ENCODE results near the gene UNC80. TPM values are rescaled to one million over a fixed set of nuclear protein-coding genes. Genes with fewer than 3 reads are reported as not detected.

Gene UNC80
- total RNA-seq, 4 donors from 2014 or later = under 0.01 to 3.0 (median 0.45) TPM

GRCh38 chr2:209901172-209901571, 129.5 kb downstream of the UNC80 start:
- no peaks in the 10 kb centered on the region for H3K36me3 ChIP-seq
- intact Hi-C loops (cut with DNase I; ENCODE audit: low total_unique reads) = no loop called here

GRCh38 chr2:209905691-209906090, 134.1 kb downstream of the UNC80 start:
- TF ChIP-seq CTCF (IDR thresholded peaks at IDR 0.05) (no peak), POLR2A (IDR thresholded peaks at IDR 0.05) (no peak)
- Histone ChIP-seq H3K27me3 (no peaks in the 10 kb centered on the region), H3K27ac (no peak overlapping the region), H3K4me3 (no peak overlapping the region), H3K9me3 (no peaks in the 10 kb centered on the region), H3K36me3 (no peaks in the 10 kb centered on the region), H3K4me1 (no peaks in the 10 kb centered on the region)
- intact Hi-C loops (cut with DNase I; ENCODE audit: low total_unique reads) = no loop called here
- DNase-seq = no peak

More at GRCh38 chr2:209901172-209901571, 129.5 kb downstream of the UNC80 start:
- no peak for DNase-seq
- no peaks in the 10 kb centered on the region for H3K4me1 ChIP-seq
- H3K4me3 ChIP-seq = no peak overlapping the region
- H3K27ac ChIP-seq = no peak overlapping the region
- H3K9me3 ChIP-seq = no peaks in the 10 kb centered on the region
- H3K27me3 ChIP-seq = no peaks in the 10 kb centered on the region
- TF ChIP-seq CTCF (IDR thresholded peaks at IDR 0.05) (no peak), POLR2A (IDR thresholded peaks at IDR 0.05) (no peak)

- no peak for DNase-seq
- Histone ChIP-seq H3K27ac (no peak overlapping the region), H3K27me3 (no peaks in the 10 kb centered on the region), H3K4me3 (no peak overlapping the region), H3K9me3 (no peaks in the 10 kb centered on the region), H3K4me1 (no peaks in the 10 kb centered on the region), H3K36me3 (no peaks in the 10 kb centered on the region)
- intact Hi-C loops (cut with DNase I; ENCODE audit: low total_unique reads) = no loop called here
- TF ChIP-seq CTCF (IDR thresholded peaks at IDR 0.05) = no peak
- TF ChIP-seq POLR2A (IDR thresholded peaks at IDR 0.05) = no peak
These were observed 136.1 kb downstream of the UNC80 start for GRCh38 chr2:209907746-209908145.

GRCh38 chr2:209908511-209908910, 136.9 kb downstream of the UNC80 start:
- intact Hi-C loops (cut with DNase I; ENCODE audit: low total_unique reads) = no loop called here
- no peaks in the 10 kb centered on the region for H3K9me3 ChIP-seq
- H3K4me3 ChIP-seq = no peak overlapping the region

GRCh38 chr2:209911486-209911885, 139.9 kb downstream of the UNC80 start:
- intact Hi-C loops (cut with DNase I; ENCODE audit: low total_unique reads) = no loop called here
- Histone ChIP-seq H3K4me1 (no peaks in the 10 kb centered on the region), H3K9me3 (no peaks in the 10 kb centered on the region)

More at GRCh38 chr2:209908511-209908910, 136.9 kb downstream of the UNC80 start:
- no peaks in the 10 kb centered on the region for H3K27me3 ChIP-seq
- DNase-seq = no peak
- TF ChIP-seq POLR2A (IDR thresholded peaks at IDR 0.05) = no peak
- no peak for TF ChIP-seq CTCF (IDR thresholded peaks at IDR 0.05)
- no peaks in the 10 kb centered on the region for H3K4me1 ChIP-seq
- no peaks in the 10 kb centered on the region for H3K36me3 ChIP-seq
- no peak overlapping the region for H3K27ac ChIP-seq

More at GRCh38 chr2:209911486-209911885, 139.9 kb downstream of the UNC80 start:
- Histone ChIP-seq H3K27ac (no peak overlapping the region), H3K36me3 (no peaks in the 10 kb centered on the region), H3K27me3 (no peaks in the 10 kb centered on the region), H3K4me3 (no peak overlapping the region)
- DNase-seq = no peak
- TF ChIP-seq CTCF (IDR thresholded peaks at IDR 0.05) = no peak
- no peak for TF ChIP-seq POLR2A (IDR thresholded peaks at IDR 0.05)
